Glomerular visceral epithelial cell (primary cell): Measurements from ENCODE around the gene MRPL52.
"Not testable (repeated sequence)": the region's sequence is repeated elsewhere in the genome, so short reads cannot be mapped to it uniquely, and the experiment has no call there.

Experiments used
- DNase-seq: peaks from one replicate; pipeline ENCODE4 v3.0.0-alpha.2; 2016; ENCODE audit errors: extremely low spot score

MRPL52 gene

GRCh38 chr14:22808388-22809209 is 21.1 kb upstream of the MRPL52 start:
- no peak for DNase-seq

GRCh38 chr14:22811722-22812121 is 18.0 kb upstream of the MRPL52 start:
- DNase-seq: no peak

- DNase-seq: no peak
Observed at GRCh38 chr14:22812744-22813143, 16.9 kb upstream of the MRPL52 start.

GRCh38 chr14:22813145-22813544 is 16.5 kb upstream of the MRPL52 start:
- no peak for DNase-seq

GRCh38 chr14:22814373-22814772 is 15.3 kb upstream of the MRPL52 start:
- DNase-seq: no peak

GRCh38 chr14:22814941-22815713 is 14.6 kb upstream of the MRPL52 start, which contains the start of gene SLC7A7:
TSS of gene SLC7A7 (minus strand) at chr14:22815435. CDS start at chr14:22813398, 2,037 bp downstream.
- peak; percentile 80 for DNase-seq

GRCh38 chr14:22819151-22819988 is 10.3 kb upstream of the MRPL52 start:
- peak; percentile 31 for DNase-seq

GRCh38 chr14:22820731-22821130 is 9.0 kb upstream of the MRPL52 start:
- DNase-seq: no peak

- peak; percentile 28 for DNase-seq
Observed at GRCh38 chr14:22821193-22822015, 8.3 kb upstream of the MRPL52 start.

GRCh38 chr14:22822016-22822570 is 7.6 kb upstream of the MRPL52 start:
- no peak for DNase-seq

GRCh38 chr14:22822571-22823098 is 7.1 kb upstream of the MRPL52 start:
- DNase-seq: peak; percentile 96

- peak; percentile 94 for DNase-seq
Observed at GRCh38 chr14:22824711-22825359, 4.9 kb upstream of the MRPL52 start.

GRCh38 chr14:22829076-22829660 is 519 bp upstream of the MRPL52 start:
- DNase-seq: not testable (repeated sequence)

GRCh38 chr14:22830443-22831010 is 840 bp downstream of the MRPL52 start:
- no peak for DNase-seq

- no peak for DNase-seq
Observed at GRCh38 chr14:22835505-22835904, 5.8 kb downstream of the MRPL52 start.

- DNase-seq: peak; percentile 89
Observed at GRCh38 chr14:22836301-22837113, 6.8 kb downstream of the MRPL52 start, which contains the start of gene MMP14. TSS of gene MMP14 (plus strand) at chr14:22836585. CDS start at chr14:22836818, 233 bp downstream.

- DNase-seq: peak; percentile 28
Observed at GRCh38 chr14:22837114-22837749, 7.5 kb downstream of the MRPL52 start.
